Right lung (tissue), 5 donors: ENCODE results near the gene PDXK. TPM values are rescaled to one million over a fixed set of nuclear protein-coding genes. Genes with fewer than 3 reads are reported as not detected.
A peak's percentile ranks its signal among the peaks of the same experiment; 100 is the strongest.

Experiments
- DNase-seq, 2 donors: peaks; one replicate each; pipeline ENCODE4 v3.0.0-alpha.2; 2013
- polyA plus RNA-seq, 5 donors: library from polyadenylated mRNA; unstranded; fragments of 120-200 nt; gene quantifications; one replicate each; pipeline versions ENCODE4 v1.2.1 to v1.2.3, GENCODE V29; 2013; ENCODE audit warnings: inconsistent platforms in 1 of 5, low replicate concordance in 1 of 5; ENCODE audit not compliant: insufficient read length in 5 of 5, insufficient read depth in 1 of 5

Gene PDXK
- polyA plus RNA-seq, 5 donors, result 37.0 to 54.2 (median 39.6) TPM

DNA sequence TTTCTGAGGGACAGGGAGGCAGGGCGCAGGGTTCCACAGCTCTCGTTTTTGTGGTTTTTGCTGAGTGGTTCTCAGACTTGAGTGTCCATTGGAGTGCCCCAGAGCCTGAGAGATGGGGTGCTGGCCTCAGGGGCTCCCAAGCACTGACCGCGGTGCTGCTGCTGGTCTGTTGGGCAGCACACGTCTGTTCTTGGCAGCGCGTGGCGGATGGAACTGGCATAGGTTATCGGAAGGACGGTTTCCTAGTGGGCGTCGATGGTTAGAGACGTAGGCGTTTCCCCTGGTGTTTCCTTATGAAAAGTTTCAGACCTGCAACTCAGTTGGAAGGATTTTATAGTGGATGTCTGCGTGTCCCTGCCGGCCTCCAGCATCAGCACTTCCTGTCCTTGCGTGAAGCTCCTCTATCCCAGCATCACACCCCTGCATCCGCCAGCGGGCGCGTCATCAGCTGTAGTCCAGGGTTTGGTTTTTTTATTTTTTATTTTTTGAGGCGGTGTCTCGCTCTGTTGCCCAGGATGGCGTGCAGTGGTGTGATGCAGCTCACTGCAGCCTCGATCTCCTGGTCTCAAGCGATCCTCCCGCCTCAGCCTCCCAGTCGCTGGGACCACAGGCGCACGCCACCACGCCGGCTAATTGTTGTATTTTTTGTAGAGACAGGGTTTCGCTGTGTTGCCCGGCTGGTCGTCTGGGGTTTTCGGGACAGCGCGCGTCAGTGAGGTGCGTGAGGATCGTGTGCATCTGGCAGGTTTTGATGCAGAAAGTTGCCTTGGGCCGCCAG lies 82.3 kb downstream of the PDXK start:
- DNase-seq, result no peak

DNA sequence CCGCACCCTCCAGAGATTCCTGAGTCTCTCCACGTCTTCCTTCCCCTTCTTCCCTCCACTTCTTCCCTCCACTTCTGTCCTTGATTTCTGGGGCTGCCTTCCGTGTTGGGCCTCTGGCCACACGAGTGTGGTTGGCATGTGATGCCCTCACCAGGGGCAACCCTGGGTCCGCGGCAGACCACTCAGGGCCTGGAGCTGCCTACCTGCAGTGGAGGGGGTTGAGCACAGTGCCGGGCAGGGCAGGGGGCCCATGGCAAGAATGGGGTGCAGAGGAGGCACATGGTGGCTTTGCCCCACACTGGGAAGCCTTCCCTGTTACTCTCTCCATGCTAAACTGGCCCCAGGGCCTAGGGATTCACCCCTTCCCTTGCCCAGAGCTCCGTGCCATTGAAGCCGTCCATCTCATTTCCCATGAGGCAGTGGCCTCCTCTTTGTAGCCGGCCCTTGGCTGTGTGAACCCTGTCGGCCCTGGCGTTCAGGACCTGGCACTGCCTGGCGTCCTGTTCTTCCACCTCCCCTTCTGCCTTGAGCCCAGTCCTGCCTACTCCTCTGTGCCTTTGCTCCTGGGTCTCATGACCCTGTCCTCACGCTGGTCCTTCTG lies 83.9 kb downstream of the PDXK start:
- DNase-seq, result no peak

DNA sequence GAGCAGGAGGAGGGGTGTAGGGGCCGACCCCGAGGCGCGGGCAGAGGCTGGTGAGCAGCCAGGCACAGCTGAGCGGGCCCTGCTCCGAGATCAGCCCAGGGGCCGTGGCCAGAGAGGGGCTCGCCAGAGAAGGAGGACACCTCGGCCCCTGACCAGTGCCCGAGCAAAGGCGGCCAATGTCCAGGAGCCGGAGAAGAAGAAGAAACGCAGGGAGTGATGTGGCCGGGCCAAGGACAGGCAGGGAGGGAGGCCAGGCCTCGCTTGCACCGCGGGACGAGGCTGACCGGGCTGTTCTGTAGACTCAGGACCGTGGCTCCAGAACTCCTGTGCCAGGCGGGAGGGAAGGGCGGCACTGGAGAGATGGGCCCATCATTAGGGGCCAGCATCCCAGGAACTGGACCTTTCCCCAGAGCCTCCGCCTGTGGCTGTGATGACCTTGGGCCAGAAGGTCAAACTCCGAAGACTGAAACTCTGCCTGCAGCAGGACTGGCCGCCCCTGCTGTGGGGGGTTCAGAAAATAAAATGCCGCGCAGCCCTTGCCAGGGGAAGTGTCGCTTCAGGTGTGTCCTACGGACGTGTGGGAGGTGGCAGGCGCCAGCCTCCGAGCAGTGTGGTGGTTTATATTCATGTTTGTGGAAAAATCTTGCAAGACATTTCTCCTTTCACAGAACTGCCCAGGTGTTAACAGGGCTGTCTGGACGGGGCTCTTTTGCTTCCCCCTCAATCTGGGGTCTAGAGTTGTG lies 84.8 kb downstream of the PDXK start:
- no peak for DNase-seq

DNA sequence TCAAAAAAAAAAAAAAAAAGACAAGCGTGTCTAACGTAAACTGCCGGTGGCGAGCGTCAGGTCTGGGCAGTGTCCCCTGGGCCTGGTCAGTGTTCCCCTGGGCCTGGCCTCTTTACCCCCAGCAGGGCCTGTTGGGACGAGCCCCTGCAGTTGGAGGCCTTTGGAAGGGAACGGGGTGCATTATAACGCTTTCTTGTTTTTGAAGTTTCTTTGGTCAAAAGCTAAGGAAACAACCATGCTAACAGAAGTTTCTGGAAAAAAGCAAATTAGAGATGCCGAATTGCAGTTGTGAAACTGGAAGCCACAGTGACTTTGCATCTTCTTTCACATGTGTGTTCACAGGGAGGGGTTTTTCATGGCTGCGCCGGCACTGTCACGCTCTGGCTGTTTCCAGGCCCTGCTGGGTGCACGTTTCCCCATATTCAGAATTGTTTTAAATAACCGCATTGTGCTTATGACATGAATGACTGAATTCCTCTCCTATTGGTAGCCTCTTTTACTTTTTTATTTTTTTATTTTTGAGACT lies 86.4 kb downstream of the PDXK start:
- DNase-seq, result no peak

DNA sequence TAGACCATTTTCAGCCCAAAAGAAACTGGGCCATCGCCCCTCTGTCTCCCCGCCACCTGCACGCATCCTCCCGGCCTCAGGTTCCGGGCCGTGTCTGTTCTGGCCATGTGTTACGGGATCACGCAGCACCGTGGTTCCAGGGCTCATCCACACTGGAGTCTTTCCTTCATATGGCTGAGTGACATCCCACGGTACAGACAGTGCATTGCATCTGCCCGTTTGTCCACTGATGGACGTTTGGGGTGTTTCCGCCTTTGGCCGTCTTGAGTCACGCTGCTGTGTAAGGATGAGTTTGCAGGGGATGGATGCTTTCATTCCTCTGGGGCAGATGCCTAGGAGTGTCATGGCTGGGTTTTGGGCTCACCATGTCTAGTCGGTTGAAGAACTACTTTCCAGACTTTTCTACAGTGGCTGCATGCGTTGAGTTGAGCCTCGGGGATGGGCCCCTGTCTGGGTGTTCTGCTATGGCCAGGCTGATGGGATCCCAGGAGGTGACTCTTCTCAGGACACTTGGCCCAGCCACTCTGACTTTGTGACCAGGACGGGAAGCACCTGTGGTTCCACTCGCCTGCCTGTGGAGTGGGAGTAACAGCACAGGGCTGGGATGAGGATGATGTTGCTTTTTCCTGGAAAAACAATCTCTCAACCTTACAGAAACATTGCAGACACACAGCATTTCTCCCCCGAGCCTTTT lies 87.2 kb downstream of the PDXK start:
- no peak for DNase-seq

DNA sequence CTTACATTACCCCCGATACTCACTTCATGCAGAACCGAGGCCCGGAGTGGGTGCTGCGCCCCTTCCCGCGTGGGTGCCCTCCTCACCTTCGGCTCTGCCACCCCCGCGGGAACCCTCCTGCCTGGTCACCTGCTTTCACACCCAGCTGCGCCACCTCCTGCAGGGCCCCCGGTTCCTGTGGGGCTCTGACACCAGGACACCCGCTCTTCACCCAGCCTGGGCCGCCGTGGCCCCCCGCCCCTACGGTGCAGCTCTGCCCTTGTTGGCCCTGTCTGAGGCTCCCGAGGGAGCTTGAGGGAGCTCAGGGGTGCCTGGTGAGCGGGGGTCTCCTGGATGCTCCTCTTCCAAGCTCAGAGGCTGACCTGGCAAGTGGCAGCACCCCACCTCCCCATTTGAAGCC lies 89.4 kb downstream of the PDXK start:
- no peak for DNase-seq

DNA sequence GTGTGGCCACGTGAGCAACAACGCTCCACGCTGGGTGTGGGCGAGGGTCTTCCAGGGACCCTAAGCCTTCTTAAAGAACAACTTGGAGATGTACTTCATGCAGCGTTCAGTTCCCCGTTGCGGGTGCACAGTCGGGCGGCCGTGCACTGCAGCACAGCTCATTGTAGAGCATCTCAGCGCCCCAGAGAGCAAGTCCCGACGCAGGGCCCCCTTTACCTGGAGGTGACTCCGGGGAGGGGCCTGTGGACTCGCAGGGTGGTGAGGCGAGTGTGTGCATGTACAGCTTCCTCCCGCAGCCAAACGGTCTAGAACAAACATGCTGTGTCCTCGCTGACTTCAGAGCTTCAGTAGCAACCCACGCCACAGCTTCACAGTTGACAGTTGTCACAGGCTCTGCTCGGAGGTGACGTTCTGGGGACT lies 89.9 kb downstream of the PDXK start:
- no peak for DNase-seq

DNA sequence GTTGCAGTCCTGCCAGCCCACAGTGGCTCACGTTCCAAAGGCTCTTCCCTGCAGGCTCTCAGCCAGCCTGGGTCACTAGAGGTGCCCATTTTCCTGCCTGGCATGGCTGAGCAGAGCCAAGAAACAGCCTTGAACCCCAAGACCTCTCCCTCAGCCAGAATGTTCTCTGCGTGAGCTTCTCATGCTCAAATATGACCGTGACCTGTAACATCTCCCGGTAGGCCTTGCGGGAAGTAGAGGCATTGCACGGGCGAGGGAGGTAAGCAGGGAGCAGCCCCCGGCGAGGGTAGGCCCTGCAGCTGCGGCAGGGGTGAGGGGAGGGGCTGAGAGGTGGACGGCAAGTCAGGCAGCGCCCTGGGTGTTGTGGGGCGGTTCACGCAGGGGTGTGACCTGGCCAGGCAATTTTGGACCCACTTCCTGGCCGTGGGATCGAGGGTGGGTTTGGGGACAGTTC lies 90.4 kb downstream of the PDXK start:
- DNase-seq, result no peak

DNA sequence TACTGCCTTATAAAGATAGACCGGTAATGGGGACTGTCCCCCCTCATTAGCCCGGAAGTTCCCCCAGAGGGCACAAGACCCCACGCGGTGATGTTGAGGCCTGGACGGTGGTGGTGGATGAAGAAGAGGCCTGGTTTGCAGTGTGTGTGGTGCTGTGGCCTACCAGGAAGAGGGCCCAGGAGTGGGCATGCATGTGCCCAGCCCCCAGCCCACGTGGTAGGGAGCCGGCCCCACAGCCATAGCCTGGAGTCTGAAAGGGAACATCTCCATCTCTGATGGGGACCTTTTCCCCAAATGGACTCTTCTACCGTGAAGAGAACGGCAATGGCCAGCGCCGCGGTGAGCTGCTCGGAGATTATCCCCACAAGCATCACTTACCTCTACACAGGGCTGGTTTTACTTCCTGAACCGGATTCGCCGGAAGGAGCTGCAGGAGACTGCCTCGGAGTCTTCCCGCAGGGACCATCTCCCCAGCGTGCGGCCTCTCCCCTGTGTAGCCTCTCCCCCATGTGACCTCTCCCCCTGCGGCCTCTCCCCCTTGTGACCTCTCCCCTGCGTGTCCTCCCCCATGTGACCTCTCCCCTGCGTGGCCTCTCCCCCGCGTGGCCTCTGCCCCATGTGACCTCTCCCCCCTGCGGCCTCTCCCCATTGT lies 91.0 kb downstream of the PDXK start:
- no peak for DNase-seq

DNA sequence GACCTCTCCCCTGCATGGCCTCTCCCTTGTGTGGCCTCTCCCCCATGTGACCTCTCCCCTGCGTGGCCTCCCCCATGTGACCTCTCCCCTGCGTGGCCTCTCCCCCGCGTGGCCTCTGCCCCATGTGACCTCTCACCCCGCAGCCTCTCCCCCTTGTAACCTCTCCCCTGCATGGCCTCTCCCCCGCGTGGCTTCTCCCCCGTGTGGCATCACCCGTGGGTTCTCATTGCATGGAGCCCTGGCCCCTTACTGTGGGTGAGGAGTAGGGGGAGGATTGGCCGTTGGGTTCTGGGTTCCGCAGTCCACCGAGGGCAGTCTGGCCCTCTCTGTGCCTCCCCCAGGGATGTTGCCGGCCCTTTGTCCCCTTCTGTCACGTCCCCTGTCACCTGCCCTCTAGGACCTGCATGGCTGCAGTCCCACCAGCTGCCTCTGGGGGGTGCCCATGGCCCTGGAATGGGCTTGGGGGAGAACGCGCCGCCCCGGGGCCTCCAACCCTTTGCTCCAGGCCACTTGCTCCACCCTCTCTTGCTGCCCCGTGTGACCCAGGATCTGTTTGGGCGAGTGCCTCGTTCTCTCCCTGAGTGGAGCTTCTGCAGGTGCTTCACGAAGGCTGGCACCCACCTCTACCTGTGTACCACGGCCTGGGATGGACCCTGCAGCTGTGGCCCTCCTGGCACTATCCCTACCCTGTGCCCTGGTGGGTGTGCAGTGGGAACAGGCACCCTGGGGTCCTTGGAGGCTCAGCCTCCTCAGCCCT lies 91.8 kb downstream of the PDXK start:
- DNase-seq, result peak; percentile 37 to 53

DNA sequence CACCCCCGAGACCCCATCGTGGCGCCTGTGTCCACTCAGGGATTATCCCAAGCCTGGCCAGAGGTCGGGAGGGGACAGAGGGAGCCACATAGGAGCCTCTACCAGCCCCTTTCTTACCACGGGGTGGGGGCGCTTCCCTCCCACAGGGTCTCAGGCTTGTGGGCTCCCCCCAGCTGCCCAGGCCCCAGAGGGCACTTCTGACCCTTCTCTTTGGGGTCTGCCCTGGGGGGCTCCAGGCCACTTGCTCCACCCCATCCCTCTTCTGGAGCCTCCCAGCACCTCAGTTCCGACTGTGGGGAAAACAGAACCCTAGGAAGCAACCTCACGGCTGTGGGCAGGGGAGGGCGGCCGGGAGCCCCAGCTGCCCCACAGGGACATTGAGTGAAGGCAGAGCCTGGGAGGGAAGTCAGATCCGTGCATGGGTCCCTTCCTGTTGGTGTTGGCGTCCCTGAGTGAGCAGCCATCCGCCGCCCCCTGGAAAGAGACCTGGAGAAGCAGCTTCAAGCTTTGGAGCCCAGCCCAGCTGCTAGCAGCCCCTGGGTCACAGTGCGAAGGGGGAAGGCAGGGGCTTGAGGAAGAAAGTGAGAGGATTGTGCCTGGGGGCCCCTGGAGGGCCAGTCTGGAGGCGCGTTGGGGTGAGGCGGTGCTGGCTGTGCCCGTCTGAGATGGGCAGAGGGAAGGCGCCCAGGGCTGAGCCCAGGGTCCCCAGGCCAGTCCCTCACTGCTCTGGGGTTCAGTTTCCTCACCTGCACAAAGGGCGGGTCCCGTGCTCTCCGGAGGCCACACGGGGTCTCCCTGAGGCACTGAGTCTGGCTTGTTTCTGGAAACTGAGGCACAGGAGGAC lies 92.6 kb downstream of the PDXK start:
- DNase-seq, result no peak

Other genes starting within 250 kb of the PDXK start
- gene HSF2BP, start 59.6 kb upstream of the PDXK start, polyA plus RNA-seq, result 1 to 10 TPM; 1.1 to 1.5 (median 1.2) TPM
- 10 to 100 TPM; 25.2 to 30.1 (median 27.1) TPM for gene RRP1B, start 59.6 kb upstream of the PDXK start, polyA plus RNA-seq
- 10 to 100 TPM; 32.3 to 47.1 (median 41.5) TPM for gene CSTB, start 57.2 kb downstream of the PDXK start, polyA plus RNA-seq
- gene RRP1, start 70.4 kb downstream of the PDXK start, polyA plus RNA-seq, result 10 to 100 TPM; 21.6 to 29.6 (median 25.7) TPM
- gene AGPAT3, start 146.1 kb downstream of the PDXK start, polyA plus RNA-seq, result 10 to 100 TPM; 29.8 to 42.7 (median 36.9) TPM